ENCODE results near the gene PRADC1. TPM values are rescaled to one million over a fixed set of nuclear protein-coding genes. Genes with fewer than 3 reads are reported as not detected.

Gene PRADC1
- total RNA-seq, 1 experiment from 2014 or later = 35.4 TPM

DNA sequence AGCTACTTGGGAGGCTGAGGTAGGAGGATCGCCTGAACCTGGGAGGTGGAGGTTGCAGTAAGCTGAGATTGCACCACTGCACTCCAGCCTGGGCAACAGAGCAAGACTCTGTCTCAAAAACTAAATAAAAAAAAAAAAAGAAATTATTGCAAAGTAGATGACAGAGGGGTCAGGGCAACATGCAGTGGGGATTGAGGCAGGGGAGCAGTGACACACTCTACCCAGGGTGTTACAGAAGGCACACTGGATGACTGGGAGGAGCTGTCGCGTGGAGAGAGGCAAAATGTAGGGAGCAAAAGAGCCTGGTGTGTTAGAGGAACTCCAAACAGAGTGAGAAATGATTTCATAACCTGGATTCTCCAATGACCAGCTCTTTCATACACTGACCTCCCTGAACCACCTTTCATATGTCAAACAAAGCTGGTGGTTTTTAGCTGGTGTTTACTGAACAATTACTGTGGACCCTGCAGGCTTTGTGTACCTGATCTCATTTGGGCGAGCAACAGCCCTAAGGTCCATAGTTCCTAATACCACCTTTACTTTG lies 29.1 kb upstream of the PRADC1 start:
- H3K27me3 ChIP-seq (ENCODE audit: low read length) = no peaks in the 10 kb centered on the region
- no peak overlapping the region for H2AFZ ChIP-seq (ENCODE audit: low read length)
- H3K9me2 ChIP-seq (replicated peaks; ENCODE audit: insufficient read depth, low read length) = no peaks in the 10 kb centered on the region
- no peaks in the 10 kb centered on the region for H3K4me1 ChIP-seq (ENCODE audit: low read length)
- H3K9ac ChIP-seq (ENCODE audit: low read length) = no peak overlapping the region
- H3K9me3 ChIP-seq (ENCODE audit: low read length) = no peaks in the 10 kb centered on the region
- peaks cover 13% of the 10 kb centered on the region for H3K79me2 ChIP-seq (ENCODE audit: low read length)
- peaks cover 26% of the 10 kb centered on the region for H3K36me3 ChIP-seq (ENCODE audit: insufficient read depth, low read length)
- no peak for DNase-seq
- no peak overlapping the region for H3K4me3 ChIP-seq (ENCODE audit: low read length)
- H4K20me1 ChIP-seq (ENCODE audit: insufficient read depth, low read depth, low read length) = peaks cover 39% of the 10 kb centered on the region
- no peak overlapping the region for H3K27ac ChIP-seq (ENCODE audit: low read length)
- no peak overlapping the region for H3K4me2 ChIP-seq (ENCODE audit: low read depth, low read length, poor library complexity, severe bottlenecking)

DNA sequence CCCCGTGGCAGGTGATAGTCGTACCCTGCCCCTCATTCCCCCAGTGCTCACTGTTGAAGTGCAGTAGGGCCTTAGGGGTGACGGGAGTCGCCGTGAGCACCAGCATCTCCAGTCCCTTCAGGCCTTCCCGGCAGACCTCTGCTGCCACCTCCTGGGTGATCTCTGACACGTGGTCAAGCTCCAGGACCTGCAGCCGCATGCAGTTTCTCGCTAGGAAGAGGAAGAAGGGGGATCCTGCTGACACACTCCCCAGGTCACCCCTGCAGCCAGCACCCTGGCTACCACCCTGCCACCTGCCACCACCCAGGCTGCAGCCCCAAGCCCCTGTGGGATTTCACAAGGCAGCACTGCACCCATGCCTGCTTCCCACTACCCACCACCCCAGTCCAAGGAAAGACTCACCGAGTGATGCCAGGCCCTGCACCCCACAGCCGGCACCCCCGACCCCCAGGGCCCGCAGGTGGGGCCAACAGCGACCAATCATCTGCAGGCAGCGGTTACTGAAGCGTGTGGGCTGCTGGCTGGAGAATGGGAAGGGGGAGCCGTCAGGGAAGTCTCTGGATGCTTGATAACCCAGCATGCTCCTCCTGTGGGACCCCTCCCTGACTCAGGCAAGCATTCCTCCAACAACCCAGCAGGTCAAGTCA lies 27.4 kb upstream of the PRADC1 start:
- no peak overlapping the region for H2AFZ ChIP-seq (ENCODE audit: low read length)
- H3K4me3 ChIP-seq (ENCODE audit: low read length) = no peak overlapping the region
- no peaks in the 10 kb centered on the region for H3K9me3 ChIP-seq (ENCODE audit: low read length)
- DNase-seq = peak; percentile 80
- H3K4me1 ChIP-seq (ENCODE audit: low read length) = no peaks in the 10 kb centered on the region
- H3K36me3 ChIP-seq (ENCODE audit: insufficient read depth, low read length) = peaks cover 26% of the 10 kb centered on the region
- no peaks in the 10 kb centered on the region for H3K9me2 ChIP-seq (replicated peaks; ENCODE audit: insufficient read depth, low read length)
- no peaks in the 10 kb centered on the region for H3K79me2 ChIP-seq (ENCODE audit: low read length)
- H4K20me1 ChIP-seq (ENCODE audit: insufficient read depth, low read depth, low read length) = peaks cover 28% of the 10 kb centered on the region; the same call in 1 of the 2 replicates
- no peak overlapping the region for H3K9ac ChIP-seq (ENCODE audit: low read length)
- H3K4me2 ChIP-seq (ENCODE audit: low read depth, low read length, poor library complexity, severe bottlenecking) = no peak overlapping the region
- no peaks in the 10 kb centered on the region for H3K27me3 ChIP-seq (ENCODE audit: low read length)
- no peak overlapping the region for H3K27ac ChIP-seq (ENCODE audit: low read length)

DNA sequence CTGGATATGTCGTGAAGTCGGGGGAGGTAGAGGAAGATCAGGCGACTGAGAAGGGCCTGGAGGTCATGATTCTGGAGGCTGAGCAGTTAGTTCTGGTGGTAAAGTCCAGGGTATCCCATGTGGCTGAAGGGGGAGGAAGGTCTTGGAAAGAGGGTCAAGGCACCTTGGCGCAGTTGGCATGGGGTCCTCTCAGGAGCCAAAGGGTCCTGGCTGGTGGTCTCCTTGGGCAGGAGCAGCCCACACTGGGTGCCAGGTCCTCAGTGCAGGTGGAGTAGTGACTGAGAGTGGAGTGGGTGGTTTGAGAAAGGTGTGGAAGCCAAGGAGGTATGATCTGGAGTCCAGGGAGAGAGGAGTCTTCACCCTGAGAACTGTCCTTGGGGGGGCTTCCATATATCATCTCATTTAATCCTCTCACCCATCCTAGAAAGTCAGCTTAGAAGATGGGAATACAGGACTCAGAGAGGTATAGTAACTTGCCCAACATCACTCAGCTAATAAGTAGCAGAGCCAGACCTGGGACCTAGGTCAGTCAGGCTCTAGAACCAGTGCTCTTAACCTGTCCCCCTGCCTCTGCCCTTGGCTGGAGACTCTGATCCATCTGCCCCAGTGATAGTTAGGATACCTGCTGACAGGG lies 26.8 kb upstream of the PRADC1 start:
- Histone ChIP-seq H3K27me3 (ENCODE audit: low read length) (no peaks in the 10 kb centered on the region), H3K4me2 (ENCODE audit: low read depth, low read length, poor library complexity, severe bottlenecking) (no peak overlapping the region), H3K27ac (ENCODE audit: low read length) (no peak overlapping the region), H3K9ac (ENCODE audit: low read length) (no peak overlapping the region), H3K9me2 (replicated peaks; ENCODE audit: insufficient read depth, low read length) (no peaks in the 10 kb centered on the region), H3K4me1 (ENCODE audit: low read length) (no peaks in the 10 kb centered on the region), H3K4me3 (ENCODE audit: low read length) (no peak overlapping the region), H3K79me2 (ENCODE audit: low read length) (no peaks in the 10 kb centered on the region), H2AFZ (ENCODE audit: low read length) (no peak overlapping the region), H3K36me3 (ENCODE audit: insufficient read depth, low read length) (peaks cover 32% of the 10 kb centered on the region), H4K20me1 (ENCODE audit: insufficient read depth, low read depth, low read length) (peaks cover 22% of the 10 kb centered on the region; the same call in 1 of the 2 replicates), H3K9me3 (ENCODE audit: low read length) (no peaks in the 10 kb centered on the region)
- no peak for DNase-seq

DNA sequence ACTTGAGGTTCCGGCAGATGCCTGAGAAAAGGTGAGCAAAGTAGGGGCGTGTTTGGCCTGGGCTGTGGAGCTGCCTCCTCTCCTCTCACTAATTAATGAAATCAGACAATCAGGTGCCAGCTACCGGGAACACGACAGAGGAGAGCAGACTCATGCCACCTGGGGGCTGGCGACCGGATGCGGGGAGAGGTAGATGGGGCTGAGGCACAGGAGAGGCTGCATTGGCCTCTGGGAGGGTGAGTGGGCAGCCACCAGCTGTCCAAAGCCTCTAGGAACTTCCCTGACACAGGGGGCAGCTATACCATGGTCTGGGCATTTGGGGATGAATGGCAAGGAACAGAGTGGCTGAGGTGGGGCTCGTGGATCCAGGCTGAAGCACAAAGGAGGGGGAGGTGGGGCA lies 26.2 kb upstream of the PRADC1 start:
- Histone ChIP-seq H3K36me3 (ENCODE audit: insufficient read depth, low read length) (peaks cover 34% of the 10 kb centered on the region), H3K9ac (ENCODE audit: low read length) (no peak overlapping the region), H3K27ac (ENCODE audit: low read length) (no peak overlapping the region), H3K9me2 (replicated peaks; ENCODE audit: insufficient read depth, low read length) (no peaks in the 10 kb centered on the region), H3K4me3 (ENCODE audit: low read length) (no peak overlapping the region), H3K9me3 (ENCODE audit: low read length) (no peaks in the 10 kb centered on the region), H2AFZ (ENCODE audit: low read length) (no peak overlapping the region), H3K4me1 (ENCODE audit: low read length) (no peaks in the 10 kb centered on the region), H3K79me2 (ENCODE audit: low read length) (no peaks in the 10 kb centered on the region), H4K20me1 (ENCODE audit: insufficient read depth, low read depth, low read length) (peaks cover 16% of the 10 kb centered on the region; the same call in 1 of the 2 replicates), H3K4me2 (ENCODE audit: low read depth, low read length, poor library complexity, severe bottlenecking) (no peak overlapping the region), H3K27me3 (ENCODE audit: low read length) (no peaks in the 10 kb centered on the region)
- DNase-seq = no peak

DNA sequence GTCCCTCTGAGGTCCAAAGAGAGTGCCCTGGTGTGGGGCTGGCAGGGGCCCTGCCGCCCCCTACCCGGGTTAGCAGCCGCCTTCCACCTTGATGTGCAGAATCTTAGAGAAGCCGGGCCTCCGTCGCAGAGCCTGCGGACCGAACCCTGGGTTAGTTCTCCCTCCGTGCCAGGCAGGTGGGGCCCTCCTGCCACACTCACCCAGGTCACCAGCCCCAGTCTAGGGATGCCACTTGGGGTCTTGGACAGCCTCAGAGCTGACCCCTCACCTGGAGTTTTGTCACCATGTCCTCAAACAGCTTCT lies 25.8 kb upstream of the PRADC1 start:
- DNase-seq = no peak
- peaks cover 12% of the 10 kb centered on the region; the same call in 1 of the 2 replicates for H4K20me1 ChIP-seq (ENCODE audit: insufficient read depth, low read depth, low read length)
- no peak overlapping the region for H2AFZ ChIP-seq (ENCODE audit: low read length)
- H3K4me3 ChIP-seq (ENCODE audit: low read length) = no peak overlapping the region
- no peak overlapping the region for H3K4me2 ChIP-seq (ENCODE audit: low read depth, low read length, poor library complexity, severe bottlenecking)
- H3K79me2 ChIP-seq (ENCODE audit: low read length) = no peaks in the 10 kb centered on the region
- no peaks in the 10 kb centered on the region for H3K9me2 ChIP-seq (replicated peaks; ENCODE audit: insufficient read depth, low read length)
- H3K27ac ChIP-seq (ENCODE audit: low read length) = no peak overlapping the region
- H3K27me3 ChIP-seq (ENCODE audit: low read length) = no peaks in the 10 kb centered on the region
- no peaks in the 10 kb centered on the region for H3K9me3 ChIP-seq (ENCODE audit: low read length)
- no peaks in the 10 kb centered on the region for H3K4me1 ChIP-seq (ENCODE audit: low read length)
- H3K9ac ChIP-seq (ENCODE audit: low read length) = no peak overlapping the region
- H3K36me3 ChIP-seq (ENCODE audit: insufficient read depth, low read length) = peaks cover 32% of the 10 kb centered on the region

DNA sequence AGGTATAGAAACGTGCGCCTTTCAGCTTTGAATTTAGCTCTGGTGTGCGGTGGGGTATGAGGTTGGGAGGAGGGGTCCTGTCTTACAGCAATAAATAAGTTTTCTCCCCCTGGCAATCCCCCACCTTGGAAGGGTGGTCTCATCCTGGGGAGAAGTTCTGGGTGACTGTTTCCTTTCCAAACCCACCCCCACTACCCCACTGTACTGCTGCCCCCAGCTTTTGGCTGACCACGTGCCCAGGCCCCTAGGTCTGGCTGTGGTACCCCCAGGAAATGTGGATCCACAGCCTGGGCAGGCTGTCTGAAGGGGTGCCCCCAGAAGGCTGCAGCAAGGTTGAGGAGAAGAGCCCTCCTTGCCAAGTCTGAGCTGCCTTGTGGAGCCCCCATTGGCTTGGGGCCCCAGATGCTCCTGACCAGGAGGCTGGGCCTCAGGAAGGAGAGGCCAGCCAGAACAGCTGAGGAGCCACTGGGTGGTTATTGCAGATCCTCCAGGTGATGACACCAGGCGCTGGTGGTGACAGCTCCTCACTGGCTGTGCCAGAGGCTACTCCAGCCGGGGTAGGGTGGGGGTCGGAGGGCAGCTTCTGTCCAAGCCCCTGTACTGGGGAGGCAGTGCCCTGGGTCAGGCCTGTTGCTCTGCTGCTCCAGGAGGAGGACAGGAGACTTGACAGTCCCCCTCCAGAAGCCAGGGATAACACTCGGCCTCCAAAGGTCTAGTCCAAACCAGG lies 25.3 kb upstream of the PRADC1 start:
- no peaks in the 10 kb centered on the region for H3K4me1 ChIP-seq (ENCODE audit: low read length)
- peaks cover 34% of the 10 kb centered on the region for H3K36me3 ChIP-seq (ENCODE audit: insufficient read depth, low read length)
- peaks cover 11% of the 10 kb centered on the region; the same call in 1 of the 2 replicates for H4K20me1 ChIP-seq (ENCODE audit: insufficient read depth, low read depth, low read length)
- H3K9me3 ChIP-seq (ENCODE audit: low read length) = no peaks in the 10 kb centered on the region
- no peak overlapping the region for H3K9ac ChIP-seq (ENCODE audit: low read length)
- no peaks in the 10 kb centered on the region for H3K9me2 ChIP-seq (replicated peaks; ENCODE audit: insufficient read depth, low read length)
- no peak overlapping the region for H3K27ac ChIP-seq (ENCODE audit: low read length)
- H3K4me3 ChIP-seq (ENCODE audit: low read length) = no peak overlapping the region
- no peaks in the 10 kb centered on the region for H3K27me3 ChIP-seq (ENCODE audit: low read length)
- no peaks in the 10 kb centered on the region for H3K79me2 ChIP-seq (ENCODE audit: low read length)
- no peak overlapping the region for H2AFZ ChIP-seq (ENCODE audit: low read length)
- no peak for DNase-seq
- H3K4me2 ChIP-seq (ENCODE audit: low read depth, low read length, poor library complexity, severe bottlenecking) = no peak overlapping the region

DNA sequence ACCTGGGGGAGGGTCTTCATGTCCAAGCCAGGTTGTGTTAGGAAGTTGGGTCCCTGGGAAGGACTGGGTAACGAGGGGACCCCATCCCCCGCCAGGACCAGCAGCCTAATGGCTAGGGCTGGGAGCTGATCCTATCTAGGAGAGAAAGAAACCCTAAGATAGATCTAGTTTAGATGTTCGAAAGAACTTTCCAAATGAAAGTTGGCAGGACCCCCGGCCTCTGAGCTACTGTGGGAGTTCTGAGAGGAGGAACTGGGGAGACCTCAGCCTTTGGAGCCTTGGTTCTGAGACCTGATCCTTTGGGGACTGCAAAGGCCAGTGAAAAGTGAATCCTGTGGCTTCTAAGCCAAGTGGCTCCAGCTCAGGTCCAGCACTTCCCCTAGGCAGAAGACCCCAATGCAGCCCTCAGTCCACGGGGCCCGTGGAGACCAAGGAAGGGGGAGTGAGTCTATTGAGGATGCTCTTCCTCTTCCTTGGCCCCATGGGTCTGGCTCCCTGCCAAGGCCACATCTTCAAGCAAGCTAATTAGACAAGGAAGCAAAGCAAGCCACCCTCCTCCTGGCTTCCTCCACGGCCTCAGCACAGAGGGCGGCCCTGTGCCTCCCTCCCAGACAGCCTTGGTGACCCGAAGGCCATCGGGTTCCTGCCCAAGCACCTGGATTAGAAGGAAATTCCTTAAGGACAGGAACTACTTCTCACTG lies 24.5 kb upstream of the PRADC1 start:
- Histone ChIP-seq H3K9ac (ENCODE audit: low read length) (no peak overlapping the region), H3K4me3 (ENCODE audit: low read length) (no peak overlapping the region), H3K79me2 (ENCODE audit: low read length) (no peaks in the 10 kb centered on the region), H3K9me3 (ENCODE audit: low read length) (no peaks in the 10 kb centered on the region), H3K9me2 (replicated peaks; ENCODE audit: insufficient read depth, low read length) (no peaks in the 10 kb centered on the region), H4K20me1 (ENCODE audit: insufficient read depth, low read depth, low read length) (peaks cover 17% of the 10 kb centered on the region; the same call in 1 of the 2 replicates), H3K4me1 (ENCODE audit: low read length) (no peaks in the 10 kb centered on the region), H3K27me3 (ENCODE audit: low read length) (no peaks in the 10 kb centered on the region), H3K27ac (ENCODE audit: low read length) (no peak overlapping the region), H3K4me2 (ENCODE audit: low read depth, low read length, poor library complexity, severe bottlenecking) (no peak overlapping the region), H3K36me3 (ENCODE audit: insufficient read depth, low read length) (peaks cover 38% of the 10 kb centered on the region), H2AFZ (ENCODE audit: low read length) (no peak overlapping the region)
- DNase-seq = peak; percentile 72

DNA sequence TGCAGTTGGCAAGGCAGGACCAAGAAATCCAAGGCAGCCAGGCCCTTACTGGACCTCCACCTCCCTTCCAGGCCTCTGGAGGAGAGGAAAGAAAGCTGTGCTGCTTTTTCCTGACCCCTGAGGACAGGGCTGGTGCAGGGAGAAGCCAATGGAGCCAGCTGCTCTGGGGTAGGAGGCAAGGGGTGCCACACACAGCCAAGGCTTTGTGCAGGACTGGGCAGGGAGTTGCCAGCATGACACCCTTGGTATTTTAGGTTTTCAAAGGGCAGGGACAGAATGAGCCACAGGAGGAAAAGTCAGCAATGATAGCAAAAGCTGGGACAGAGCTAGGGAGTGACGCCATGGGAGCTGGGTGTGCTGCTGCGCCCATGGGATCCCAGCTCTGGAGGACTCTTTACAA lies 24.0 kb upstream of the PRADC1 start:
- Histone ChIP-seq H3K79me2 (ENCODE audit: low read length) (no peaks in the 10 kb centered on the region), H3K27ac (ENCODE audit: low read length) (no peak overlapping the region), H3K9me3 (ENCODE audit: low read length) (no peaks in the 10 kb centered on the region), H3K9ac (ENCODE audit: low read length) (no peak overlapping the region), H3K4me2 (ENCODE audit: low read depth, low read length, poor library complexity, severe bottlenecking) (no peak overlapping the region), H3K36me3 (ENCODE audit: insufficient read depth, low read length) (peaks cover 37% of the 10 kb centered on the region), H4K20me1 (ENCODE audit: insufficient read depth, low read depth, low read length) (peaks cover 17% of the 10 kb centered on the region; the same call in 1 of the 2 replicates), H3K4me3 (ENCODE audit: low read length) (no peak overlapping the region), H3K4me1 (ENCODE audit: low read length) (no peaks in the 10 kb centered on the region), H3K9me2 (replicated peaks; ENCODE audit: insufficient read depth, low read length) (no peaks in the 10 kb centered on the region), H2AFZ (ENCODE audit: low read length) (no peak overlapping the region), H3K27me3 (ENCODE audit: low read length) (no peaks in the 10 kb centered on the region)
- peak; percentile 41 for DNase-seq
